Testis (tissue), 2 donors: ENCODE data around the gene SCP2.

Source experiments
- CTCF ChIP-seq, 3 experiments: fragments of 450-650 bp in 2 of 3; fragments of 200-600 bp in 1 of 3; sonication (generic) in 1 of 3; IDR thresholded peaks; one replicate each; pipeline ENCODE4 v1.5.1; 2016 to 2019; ENCODE audit warnings: antibody characterized with exemption in 3 of 3, mild to moderate bottlenecking in 2 of 3, moderate library complexity in 1 of 3
- POLR2A ChIP-seq: fragments of 450-650 bp; IDR thresholded peaks from one replicate; pipeline ENCODE4 v1.6.1; 2017; ENCODE audit warnings: antibody characterized with exemption, mild to moderate bottlenecking, moderate library complexity

DNA sequence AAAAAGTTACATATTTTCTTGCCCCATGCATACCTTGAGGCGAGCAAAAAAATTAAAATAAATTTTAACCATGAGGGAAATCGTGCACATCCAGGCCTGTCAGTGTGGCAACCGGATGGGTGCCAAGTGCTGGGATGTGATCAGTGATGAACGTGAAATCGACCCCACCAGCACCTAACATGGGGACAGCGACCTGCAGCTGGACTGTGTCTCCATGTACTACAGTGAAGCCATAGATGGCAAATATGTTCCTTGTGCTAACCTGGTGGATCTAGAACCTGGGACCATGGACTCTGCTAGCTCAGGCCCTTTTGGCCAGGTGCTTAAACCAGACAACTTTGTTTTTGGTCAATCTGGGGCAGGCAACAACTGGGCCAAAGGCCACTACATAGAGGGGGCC, 67.6 kb downstream of the SCP2 start:
- no peak for TF ChIP-seq CTCF (IDR thresholded peaks at IDR 0.05)
- TF ChIP-seq POLR2A, result no peak
